ENCODE data around the gene TEX261.

GRCh38 chr2:70939001-70939838 is 55.5 kb downstream of the TEX261 start:
- TF ChIP-seq POLR2A (IDR thresholded peaks at IDR 0.05) (no peak), CTCF (IDR thresholded peaks at IDR 0.05) (no peak)

All from body of pancreas (tissue), 4 donors.